WTC11 (cell line): ENCODE data around the gene ZBP1.

Experiments
- ATF2 ChIP-seq: sonication (generic); formaldehyde crosslinking; IDR thresholded peaks from 2 replicates; pipeline ENCODE4 v1.8.1; 2022; ENCODE audit warnings: low read depth, missing genetic modification reagents, borderline replicate concordance
- CREM ChIP-seq: sonication (generic); formaldehyde crosslinking; IDR thresholded peaks from 2 replicates; pipeline ENCODE4 v1.8.1; 2022; ENCODE audit warnings: mild to moderate bottlenecking, missing genetic modification reagents, moderate library complexity
- CTCF ChIP-seq: fragments of 200-600 bp; IDR thresholded peaks from 2 replicates; pipeline ENCODE4 v1.8.0; 2022; ENCODE audit warnings: antibody characterized with exemption
- ETV6 ChIP-seq: sonication (generic); formaldehyde crosslinking; IDR thresholded peaks from 2 replicates; pipeline ENCODE4 v1.8.1; 2022; ENCODE audit warnings: mild to moderate bottlenecking, missing genetic modification reagents
- SMAD3 ChIP-seq: sonication (generic); formaldehyde crosslinking; IDR thresholded peaks from 2 replicates; pipeline ENCODE4 v1.8.0; 2022; ENCODE audit warnings: missing genetic modification reagents, mild to moderate bottlenecking, borderline replicate concordance
- SP1 ChIP-seq: sonication (generic); formaldehyde crosslinking; conservative IDR thresholded peaks from 2 replicates; pipeline ENCODE4 v1.8.1; 2022; ENCODE audit warnings: missing genetic modification reagents
- TP53 ChIP-seq: sonication (generic); formaldehyde crosslinking; IDR thresholded peaks from 2 replicates; pipeline ENCODE4 v1.8.1; 2023; ENCODE audit warnings: mild to moderate bottlenecking, missing genetic modification reagents
- ZBTB21 ChIP-seq: sonication (generic); formaldehyde crosslinking; IDR thresholded peaks from 2 replicates; pipeline ENCODE4 v1.8.1; 2023; ENCODE audit warnings: mild to moderate bottlenecking, missing genetic modification reagents, borderline replicate concordance
- ZNF138 ChIP-seq: sonication (generic); formaldehyde crosslinking; conservative IDR thresholded peaks from 2 replicates; pipeline ENCODE4 v1.8.1; 2022; ENCODE audit warnings: mild to moderate bottlenecking, moderate library complexity, missing genetic modification reagents
- ZNF232 ChIP-seq: sonication (generic); formaldehyde crosslinking; IDR thresholded peaks from 2 replicates; pipeline ENCODE4 v1.8.0; 2022; ENCODE audit warnings: mild to moderate bottlenecking, missing genetic modification reagents
- TF ChIP-seq, protein P1 (sequence below): sonication (generic); formaldehyde crosslinking; IDR thresholded peaks from 2 replicates; pipeline ENCODE4 v1.8.1; 2023; ENCODE audit warnings: mild to moderate bottlenecking, missing genetic modification reagents, moderate library complexity
- TF ChIP-seq, protein P2 (sequence below): sonication (generic); formaldehyde crosslinking; IDR thresholded peaks from 2 replicates; pipeline ENCODE4 v1.8.1; 2023; ENCODE audit warnings: mild to moderate bottlenecking, moderate library complexity, missing genetic modification reagents
- TF ChIP-seq, protein P3 (sequence below): sonication (generic); formaldehyde crosslinking; IDR thresholded peaks from 2 replicates; pipeline ENCODE4 v1.8.0; 2022; ENCODE audit warnings: mild to moderate bottlenecking, missing genetic modification reagents

DNA sequence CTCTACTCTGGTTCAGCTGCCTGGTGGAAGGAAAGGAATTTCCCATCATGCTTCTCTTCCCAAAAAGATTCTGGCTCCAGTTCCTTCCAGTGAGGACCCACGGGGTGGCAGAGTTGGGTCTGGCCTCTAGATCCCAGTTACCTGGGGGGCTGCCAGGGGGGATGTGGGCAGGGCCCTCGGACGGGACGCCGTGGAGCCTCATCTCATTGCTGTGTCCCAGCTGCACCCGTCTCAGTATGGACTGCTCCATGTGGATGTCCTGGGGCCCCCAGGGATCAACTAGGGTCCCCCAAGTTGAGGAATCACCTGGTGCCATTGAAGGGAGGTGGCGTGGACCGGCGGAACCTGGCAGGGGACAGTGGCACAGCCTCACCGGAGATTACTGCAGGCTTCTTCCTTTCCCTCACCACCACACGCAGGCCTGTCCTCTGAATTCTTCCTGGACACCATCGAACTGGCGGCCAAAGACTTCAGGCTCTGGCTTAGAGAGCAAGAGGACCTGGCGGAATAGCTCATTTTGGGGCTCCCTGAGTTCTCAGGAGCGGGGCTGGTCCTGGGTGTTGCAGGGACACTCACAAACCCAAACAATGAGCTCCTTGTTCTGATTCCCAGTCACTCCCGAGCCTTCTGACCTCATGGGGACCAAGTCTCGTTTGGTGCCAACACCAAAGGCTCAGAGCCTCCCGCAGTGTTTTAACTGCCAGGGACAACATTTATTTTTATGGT is 8.5 kb downstream of the ZBP1 start:
- no peak for TF ChIP-seq CTCF
- TF ChIP-seq, protein P1, sequence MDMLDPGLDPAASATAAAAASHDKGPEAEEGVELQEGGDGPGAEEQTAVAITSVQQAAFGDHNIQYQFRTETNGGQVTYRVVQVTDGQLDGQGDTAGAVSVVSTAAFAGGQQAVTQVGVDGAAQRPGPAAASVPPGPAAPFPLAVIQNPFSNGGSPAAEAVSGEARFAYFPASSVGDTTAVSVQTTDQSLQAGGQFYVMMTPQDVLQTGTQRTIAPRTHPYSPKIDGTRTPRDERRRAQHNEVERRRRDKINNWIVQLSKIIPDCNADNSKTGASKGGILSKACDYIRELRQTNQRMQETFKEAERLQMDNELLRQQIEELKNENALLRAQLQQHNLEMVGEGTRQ (CRISPR knock-in tag): no peak
- TF ChIP-seq, protein P2, sequence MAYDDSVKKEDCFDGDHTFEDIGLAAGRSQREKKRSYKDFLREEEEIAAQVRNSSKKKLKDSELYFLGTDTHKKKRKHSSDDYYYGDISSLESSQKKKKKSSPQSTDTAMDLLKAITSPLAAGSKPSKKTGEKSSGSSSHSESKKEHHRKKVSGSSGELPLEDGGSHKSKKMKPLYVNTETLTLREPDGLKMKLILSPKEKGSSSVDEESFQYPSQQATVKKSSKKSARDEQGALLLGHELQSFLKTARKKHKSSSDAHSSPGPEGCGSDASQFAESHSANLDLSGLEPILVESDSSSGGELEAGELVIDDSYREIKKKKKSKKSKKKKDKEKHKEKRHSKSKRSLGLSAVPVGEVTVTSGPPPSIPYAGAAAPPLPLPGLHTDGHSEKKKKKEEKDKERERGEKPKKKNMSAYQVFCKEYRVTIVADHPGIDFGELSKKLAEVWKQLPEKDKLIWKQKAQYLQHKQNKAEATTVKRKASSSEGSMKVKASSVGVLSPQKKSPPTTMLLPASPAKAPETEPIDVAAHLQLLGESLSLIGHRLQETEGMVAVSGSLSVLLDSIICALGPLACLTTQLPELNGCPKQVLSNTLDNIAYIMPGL (CRISPR knock-in tag): no peak
- no peak for TF ChIP-seq ZBTB21 (CRISPR knock-in tag)
- no peak for TF ChIP-seq SMAD3 (CRISPR knock-in tag)
- TF ChIP-seq ATF2 (CRISPR knock-in tag): no peak
- TF ChIP-seq ETV6 (CRISPR knock-in tag): no peak
- TF ChIP-seq, protein P3, sequence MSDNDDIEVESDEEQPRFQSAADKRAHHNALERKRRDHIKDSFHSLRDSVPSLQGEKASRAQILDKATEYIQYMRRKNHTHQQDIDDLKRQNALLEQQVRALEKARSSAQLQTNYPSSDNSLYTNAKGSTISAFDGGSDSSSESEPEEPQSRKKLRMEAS (CRISPR knock-in tag): no peak
- TF ChIP-seq SP1 (CRISPR knock-in tag): no peak
- TF ChIP-seq CREM (CRISPR knock-in tag): no peak
- no peak for TF ChIP-seq ZNF232 (CRISPR knock-in tag)
- no peak for TF ChIP-seq TP53 (CRISPR knock-in tag)
- no peak for TF ChIP-seq ZNF138 (CRISPR knock-in tag)
